ENCODE data around the gene UNC13A.
A peak's percentile ranks its signal among the peaks of the same experiment; 100 is the strongest.

The UNC13A gene

GRCh38 chr19:17659996-17660395 lies 28.2 kb downstream of the UNC13A start:
- no peak for DNase-seq

GRCh38 chr19:17658666-17659065 lies 29.5 kb downstream of the UNC13A start:
- DNase-seq, result no peak

- DNase-seq, result no peak
These were observed 29.9 kb downstream of the UNC13A start for GRCh38 chr19:17658240-17658639.

GRCh38 chr19:17656970-17657369 lies 31.2 kb downstream of the UNC13A start:
- DNase-seq, result no peak

GRCh38 chr19:17655751-17656472 lies 32.2 kb downstream of the UNC13A start:
- no peak for DNase-seq

- no peak for DNase-seq
These were observed 33.2 kb downstream of the UNC13A start for GRCh38 chr19:17654993-17655392.

GRCh38 chr19:17652627-17653026 lies 35.5 kb downstream of the UNC13A start:
- DNase-seq, result no peak

GRCh38 chr19:17648786-17649185 lies 39.4 kb downstream of the UNC13A start:
- no peak for DNase-seq

- DNase-seq, result no peak
These were observed 40.0 kb downstream of the UNC13A start for GRCh38 chr19:17648097-17648660.

- no peak for DNase-seq
These were observed 40.8 kb downstream of the UNC13A start for GRCh38 chr19:17647071-17648020.

- DNase-seq, result no peak
These were observed 41.7 kb downstream of the UNC13A start for GRCh38 chr19:17646441-17646840.

GRCh38 chr19:17645339-17645963 lies 42.7 kb downstream of the UNC13A start:
- DNase-seq, result no peak

- DNase-seq, result no peak
These were observed 45.5 kb downstream of the UNC13A start for GRCh38 chr19:17642656-17643055.

- DNase-seq, result no peak
These were observed 46.3 kb downstream of the UNC13A start for GRCh38 chr19:17641846-17642245.

GRCh38 chr19:17641181-17641580 lies 47.0 kb downstream of the UNC13A start:
- DNase-seq, result no peak

- no peak for DNase-seq
These were observed 54.5 kb downstream of the UNC13A start for GRCh38 chr19:17633700-17634099.

- no peak for DNase-seq
These were observed 55.6 kb downstream of the UNC13A start for GRCh38 chr19:17632577-17632976.

- no peak for DNase-seq
These were observed 58.4 kb downstream of the UNC13A start for GRCh38 chr19:17629760-17630159.

GRCh38 chr19:17627921-17628320 lies 60.2 kb downstream of the UNC13A start:
- DNase-seq, result no peak

GRCh38 chr19:17627161-17627560 lies 61.0 kb downstream of the UNC13A start:
- no peak for DNase-seq

GRCh38 chr19:17626456-17627015 lies 61.6 kb downstream of the UNC13A start:
- peak; percentile 32 for DNase-seq

GRCh38 chr19:17625980-17626379 lies 62.2 kb downstream of the UNC13A start:
- DNase-seq, result no peak

- DNase-seq, result no peak
These were observed 63.1 kb downstream of the UNC13A start for GRCh38 chr19:17625043-17625442.

Measured in GDM1 (cell line).